Endothelial cell of umbilical vein (primary cell): Measurements from ENCODE around the gene ZNF224. TPM values are rescaled to one million over a fixed set of nuclear protein-coding genes. Genes with fewer than 3 reads are reported as not detected.

Experiments
- BruUV-seq: library from RNA; stranded (reverse); fragments of 400-500 nt; replicated peaks from 2 replicates; lab custom pipeline; 2021; lab: Mats Ljungman, UMichigan
- CTCF ChIA-PET: fragments of 300-600, 350-600 bp; sonication (Branson Sonifier 250); formaldehyde crosslinking; loops from one replicate; lab custom pipeline; 2021; ENCODE audit warnings: antibody characterized with exemption, inconsistent platforms; lab: Charles Lee
- POLR2A ChIA-PET: fragments of 300-600, 350-600 bp; sonication (Branson Sonifier 250); formaldehyde crosslinking; loops from one replicate; lab custom pipeline; 2021; ENCODE audit warnings: antibody characterized with exemption, inconsistent platforms; lab: Charles Lee
- DNase-seq: peaks from one replicate; pipeline ENCODE4 v3.0.0-alpha.2; 2011; ENCODE audit warnings: low read depth, low spot score
- FAIRE-seq: peaks from 2 replicates; lab custom pipeline; 2011; peaks lifted over from hg19 to GRCh38; lab: Jason Lieb, UNC
- H2AFZ ChIP-seq: 2 replicates; pipeline ENCODE4 v1.6.0; 2012; ENCODE audit warnings: low read depth, low read length, control low read depth, inconsistent platforms
- H3K27ac ChIP-seq: 2 replicates; pipeline ENCODE4 v1.5.1; 2011; ENCODE audit warnings: low read depth, mild to moderate bottlenecking, control low read depth, low read length, moderate library complexity; ENCODE audit not compliant: insufficient read depth
- H3K27me3 ChIP-seq, 2 experiments: 2 replicates each; pipeline versions ENCODE4 v1.6.0 to v1.6.1; 2011; ENCODE audit warnings: low read length in 2 of 2, mixed read lengths in 1 of 2; ENCODE audit not compliant: control insufficient read depth in 2 of 2, insufficient read depth in 2 of 2
- H3K36me3 ChIP-seq, 2 experiments: 2 replicates in 1 of 2; 3 replicates in 1 of 2; pipeline ENCODE4 v1.5.1; 2011; ENCODE audit warnings: low read length in 2 of 2, mild to moderate bottlenecking in 1 of 2, moderate library complexity in 1 of 2; ENCODE audit not compliant: control insufficient read depth in 2 of 2, insufficient read depth in 2 of 2; ENCODE audit errors: extremely low read depth in 1 of 2
- H3K4me1 ChIP-seq: 3 replicates; pipeline ENCODE4 v1.5.1; 2011; ENCODE audit warnings: mild to moderate bottlenecking, low read length; ENCODE audit not compliant: control insufficient read depth, insufficient read depth; ENCODE audit errors: extremely low read depth
- H3K4me2 ChIP-seq: 2 replicates; pipeline ENCODE4 v1.6.1; 2011; ENCODE audit warnings: low read length, control low read depth, mixed read lengths; ENCODE audit not compliant: insufficient read depth
- H3K4me3 ChIP-seq, 3 experiments: fragments of 200-600 bp in 1 of 3; sonication (generic), shearing (Covaris generic) in 1 of 3; replicated peaks in 1 of 3; 2 replicates each; pipeline ENCODE4 v1.5.1; 2011 to 2016; ENCODE audit warnings: control low read depth in 3 of 3, low read length in 3 of 3, mild to moderate bottlenecking in 2 of 3, inconsistent platforms in 1 of 3, low read depth in 1 of 3, moderate library complexity in 1 of 3; ENCODE audit not compliant: insufficient read depth in 1 of 3
- H3K79me2 ChIP-seq: 2 replicates; pipeline ENCODE4 v1.6.0; 2012; ENCODE audit warnings: low read length, inconsistent platforms; ENCODE audit not compliant: control insufficient read depth, insufficient read depth
- H3K9ac ChIP-seq: replicated peaks from 2 replicates; pipeline ENCODE3; 2011; ENCODE audit warnings: low read length, control low read depth; ENCODE audit not compliant: insufficient read depth; ENCODE audit errors: extremely low read depth
- H3K9me1 ChIP-seq: replicated peaks from 3 replicates; pipeline ENCODE4 v1.6.0; 2011; ENCODE audit warnings: mild to moderate bottlenecking, low read length; ENCODE audit not compliant: control insufficient read depth, insufficient read depth; ENCODE audit errors: extremely low read depth
- H3K9me3 ChIP-seq: replicated peaks from 2 replicates; pipeline ENCODE4 v1.5.1; 2012; ENCODE audit warnings: low read length, inconsistent platforms; ENCODE audit not compliant: control insufficient read depth, insufficient read depth
- H4K20me1 ChIP-seq: replicated peaks from 2 replicates; pipeline ENCODE3; 2011; ENCODE audit warnings: mild to moderate bottlenecking, low read length; ENCODE audit not compliant: control insufficient read depth, insufficient read depth; ENCODE audit errors: extremely low read depth
- CTCF ChIP-seq, 2 donors: IDR thresholded peaks; 1 replicate in 1 of 2; 2 replicates in 1 of 2; pipeline ENCODE4 v1.5.1; 2011; ENCODE audit warnings: low read length in 2 of 2, mild to moderate bottlenecking in 2 of 2, moderate library complexity in 2 of 2, control low read depth in 1 of 2, inconsistent platforms in 1 of 2, low read depth in 1 of 2; ENCODE audit not compliant: insufficient read depth in 1 of 2; ENCODE audit errors: extremely low read depth in 1 of 2
- EZH2 ChIP-seq: IDR thresholded peaks from 2 replicates; pipeline ENCODE4 v1.6.1; 2012; ENCODE audit warnings: borderline replicate concordance, low read depth, mild to moderate bottlenecking, moderate library complexity, low read length, inconsistent platforms; ENCODE audit not compliant: severe bottlenecking
- FOS ChIP-seq: IDR thresholded peaks from 2 replicates; pipeline ENCODE4 v1.6.1; 2011; ENCODE audit warnings: mild to moderate bottlenecking, low read length, moderate library complexity, borderline replicate concordance; ENCODE audit not compliant: insufficient read depth
- GATA2 ChIP-seq: IDR thresholded peaks from 2 replicates; pipeline ENCODE4 v1.7.0; 2011; ENCODE audit warnings: low read depth, mild to moderate bottlenecking, moderate library complexity, mixed read lengths, low read length; ENCODE audit not compliant: insufficient read length, insufficient read depth
- JUN ChIP-seq: IDR thresholded peaks from 2 replicates; pipeline ENCODE4 v1.6.1; 2011; ENCODE audit warnings: borderline replicate concordance, low read depth; ENCODE audit not compliant: insufficient read length, insufficient read depth
- MAX ChIP-seq: IDR thresholded peaks from 2 replicates; pipeline ENCODE4 v1.6.1; 2011; ENCODE audit not compliant: insufficient read depth, insufficient read length
- MYC ChIP-seq: IDR thresholded peaks from one replicate; pipeline ENCODE4 v1.6.1; 2011; ENCODE audit warnings: mild to moderate bottlenecking, low read depth, low read length
- POLR2A ChIP-seq: IDR thresholded peaks from 2 replicates; pipeline ENCODE4 v1.6.1; 2012; ENCODE audit warnings: low read depth, mild to moderate bottlenecking, control low read depth, low read length
- POLR2AphosphoS5 ChIP-seq: IDR thresholded peaks from 2 replicates; pipeline ENCODE4 v1.6.1; 2012; ENCODE audit warnings: low read depth, mild to moderate bottlenecking, control low read depth, low read length, moderate library complexity; ENCODE audit not compliant: insufficient read depth
- dilution Hi-C: fragments of 300-500 bp; cut with MboI; formaldehyde crosslinking; loops from one replicate; pipeline ENCODE4 v1.15.0; 2019; ENCODE audit warnings: low sequenced_read_pairs; ENCODE audit not compliant: extremely low pct_ligation_motif_present
- intact Hi-C: fragments of 100-400 bp; cut with micrococcal nuclease; formaldehyde crosslinking; loops from one replicate; pipeline ENCODE4 v1.10.0; 2022
- polyA plus RNA-seq, 4 experiments: library from polyadenylated mRNA; depleted of rRNA in 3 of 4; stranded (reverse) in 3 of 4; unstranded in 1 of 4; fragments of >200 nt; gene quantifications; 2 replicates each; pipeline versions ENCODE4 v1.2.1 to v1.2.3, GENCODE V29; 2011 to 2012; ENCODE audit warnings: missing spikeins in 1 of 4
- total RNA-seq: library from RNA; stranded (reverse); gene quantifications from 2 replicates; pipeline ENCODE4 v1.2.3, GENCODE V29; 2021

Gene ZNF224
- total and polyA plus RNA-seq, 2 donors (not counting 3 experiments of a cell fraction or from before 2014, with no cell fraction given): 8.5 to 21.8 TPM

- POLR2A ChIA-PET: interaction anchor here (0.7 kb wide), 1 partner anchor 390 kb away, joined by 6 read pairs; no protein-coding TSS in a partner anchor
- Histone ChIP-seq H3K4me3 (no peak overlapping the region), H3K4me1 (peaks cover 11% of the 10 kb centered on the region), H3K27me3 (no peaks in the 10 kb centered on the region), H3K9me3 (no peaks in the 10 kb centered on the region), H3K9me1 (no peaks in the 10 kb centered on the region), H3K36me3 (peaks cover 0 to 10% of the 10 kb centered on the region in 2 experiments), H3K79me2 (no peaks in the 10 kb centered on the region), H3K9ac (no peak overlapping the region), H3K27ac (no peak overlapping the region), H2AFZ (no peak overlapping the region), H4K20me1 (no peaks in the 10 kb centered on the region), H3K4me2 (no peak overlapping the region)
- CTCF ChIA-PET: no interaction called here
- FAIRE-seq: no peak
- no TSS peak for BruUV-seq
- TF ChIP-seq EZH2: no peak
- dilution Hi-C loops: no loop called here
- intact Hi-C loops: no loop called here
- no peak for DNase-seq
Observed at GRCh38 chr19:44055870-44056269, 38.3 kb upstream of the ZNF224 start.

- Histone ChIP-seq H3K4me2 (no peak overlapping the region), H3K27ac (no peak overlapping the region), H3K79me2 (no peaks in the 10 kb centered on the region), H4K20me1 (no peaks in the 10 kb centered on the region), H3K27me3 (no peaks in the 10 kb centered on the region), H2AFZ (no peak overlapping the region), H3K4me1 (no peaks in the 10 kb centered on the region), H3K9me3 (no peaks in the 10 kb centered on the region), H3K9ac (no peak overlapping the region), H3K36me3 (peaks cover 0 to 17% of the 10 kb centered on the region in 2 experiments), H3K4me3 (no peak overlapping the region), H3K9me1 (no peaks in the 10 kb centered on the region)
- dilution Hi-C loops: no loop called here
- ChIA-PET POLR2A (no interaction called here), CTCF (no interaction called here)
- no TSS peak for BruUV-seq
- no peak for TF ChIP-seq MAX
- no peak for TF ChIP-seq GATA2
- TF ChIP-seq EZH2: no peak
- TF ChIP-seq FOS: no peak
- no peak for TF ChIP-seq POLR2A
- TF ChIP-seq MYC: no peak
- TF ChIP-seq JUN: no peak
- no peak for TF ChIP-seq POLR2AphosphoS5
- TF ChIP-seq CTCF (IDR thresholded peaks at IDR 0.05; ENCODE audit: extremely low read depth in 1 of 2, insufficient read depth in 1 of 2, low read depth in 1 of 2, low read length in 2 of 2): no peak
- FAIRE-seq: no peak
- intact Hi-C loops: no loop called here
- no peak for DNase-seq
Observed at GRCh38 chr19:44059229-44059628, 34.9 kb upstream of the ZNF224 start.
